Measurements from ENCODE around the gene BCO1. TPM values are rescaled to one million over a fixed set of nuclear protein-coding genes. Genes with fewer than 3 reads are reported as not detected.
"Not testable (repeated sequence)": the region's sequence is repeated elsewhere in the genome, so short reads cannot be mapped to it uniquely, and the experiment has no call there.

BCO1 gene
- total and polyA plus RNA-seq, 11 donors = 0.70 to 0.75 TPM; not detected in 9

DNA sequence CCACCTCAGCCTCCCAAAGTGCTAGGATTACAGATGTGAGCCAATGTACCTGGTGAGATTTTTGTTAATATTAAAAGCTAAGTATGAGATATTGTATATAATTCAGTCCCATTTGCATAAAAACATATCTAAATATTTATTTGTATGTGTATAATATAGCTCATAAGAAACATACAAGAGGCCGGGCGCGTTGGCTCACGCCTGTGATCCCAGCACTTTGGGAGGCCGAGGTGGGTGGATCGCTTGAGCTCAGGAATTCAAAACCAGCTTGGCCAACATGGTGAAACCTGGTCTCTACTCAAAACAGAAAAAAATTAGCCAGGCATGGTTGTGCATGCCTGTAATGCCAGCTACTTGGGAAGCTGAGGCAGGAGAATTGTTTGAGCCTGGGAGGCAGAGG, 16.8 kb upstream of the BCO1 start:
- WGBS, 4 donors = 80 to 97% (median 94%) methylated on average over 6 of the region's 6 CpGs
- no peak for ATAC-seq
- no peaks in the 10 kb centered on the region for H3K9me3 ChIP-seq
- intact Hi-C loops (cut with DNase I) = no loop called here
- H3K4me1 ChIP-seq = peaks cover 0 to 10% (median 4%) of the 10 kb centered on the region in 12 donors
- H3K27me3 ChIP-seq = no peaks in the 10 kb centered on the region
- no peak for TF ChIP-seq POLR2A (IDR thresholded peaks at IDR 0.05)
- TF ChIP-seq, protein P1, sequence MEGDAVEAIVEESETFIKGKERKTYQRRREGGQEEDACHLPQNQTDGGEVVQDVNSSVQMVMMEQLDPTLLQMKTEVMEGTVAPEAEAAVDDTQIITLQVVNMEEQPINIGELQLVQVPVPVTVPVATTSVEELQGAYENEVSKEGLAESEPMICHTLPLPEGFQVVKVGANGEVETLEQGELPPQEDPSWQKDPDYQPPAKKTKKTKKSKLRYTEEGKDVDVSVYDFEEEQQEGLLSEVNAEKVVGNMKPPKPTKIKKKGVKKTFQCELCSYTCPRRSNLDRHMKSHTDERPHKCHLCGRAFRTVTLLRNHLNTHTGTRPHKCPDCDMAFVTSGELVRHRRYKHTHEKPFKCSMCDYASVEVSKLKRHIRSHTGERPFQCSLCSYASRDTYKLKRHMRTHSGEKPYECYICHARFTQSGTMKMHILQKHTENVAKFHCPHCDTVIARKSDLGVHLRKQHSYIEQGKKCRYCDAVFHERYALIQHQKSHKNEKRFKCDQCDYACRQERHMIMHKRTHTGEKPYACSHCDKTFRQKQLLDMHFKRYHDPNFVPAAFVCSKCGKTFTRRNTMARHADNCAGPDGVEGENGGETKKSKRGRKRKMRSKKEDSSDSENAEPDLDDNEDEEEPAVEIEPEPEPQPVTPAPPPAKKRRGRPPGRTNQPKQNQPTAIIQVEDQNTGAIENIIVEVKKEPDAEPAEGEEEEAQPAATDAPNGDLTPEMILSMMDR (IDR thresholded peaks at IDR 0.05) = no peak
- H3K36me3 ChIP-seq = no peaks in the 10 kb centered on the region
- no peak overlapping the region for H3K27ac ChIP-seq
- DNase-seq = no peak
- H3K4me3 ChIP-seq = no peak overlapping the region

DNA sequence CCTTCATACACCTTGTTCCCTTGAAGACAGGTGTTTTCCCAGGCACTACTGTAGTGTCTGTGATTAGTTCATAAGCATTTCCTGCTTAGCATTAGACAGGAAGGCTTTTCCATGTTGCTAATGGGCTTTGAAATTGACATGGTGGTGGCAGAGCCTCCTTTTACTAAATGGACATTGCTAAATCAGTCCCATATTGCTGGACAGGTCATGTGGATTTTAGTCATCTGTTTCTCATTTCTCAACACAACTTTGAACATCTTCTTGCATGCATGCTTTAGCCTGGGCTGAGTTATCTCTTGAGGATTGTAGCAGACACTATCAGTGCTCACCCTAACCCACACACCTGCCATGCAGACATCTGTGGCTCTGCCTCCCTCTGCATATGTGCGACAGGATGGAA, 13.7 kb upstream of the BCO1 start:
- TF ChIP-seq, protein P1 (IDR thresholded peaks at IDR 0.05) = no peak
- no peak for TF ChIP-seq POLR2A (IDR thresholded peaks at IDR 0.05)
- H3K4me3 ChIP-seq = no peak overlapping the region
- ATAC-seq = no peak
- DNase-seq = no peak
- 44 to 67% (median 64%) methylated on average over 1 of the region's 1 CpG for WGBS, 4 donors
- intact Hi-C loops (cut with DNase I) = no loop called here
- no peaks in the 10 kb centered on the region for H3K27me3 ChIP-seq
- no peak overlapping the region for H3K27ac ChIP-seq
- no peaks in the 10 kb centered on the region for H3K9me3 ChIP-seq
- H3K36me3 ChIP-seq = no peaks in the 10 kb centered on the region
- H3K4me1 ChIP-seq = peaks cover 0 to 10% (median 4%) of the 10 kb centered on the region in 12 donors

DNA sequence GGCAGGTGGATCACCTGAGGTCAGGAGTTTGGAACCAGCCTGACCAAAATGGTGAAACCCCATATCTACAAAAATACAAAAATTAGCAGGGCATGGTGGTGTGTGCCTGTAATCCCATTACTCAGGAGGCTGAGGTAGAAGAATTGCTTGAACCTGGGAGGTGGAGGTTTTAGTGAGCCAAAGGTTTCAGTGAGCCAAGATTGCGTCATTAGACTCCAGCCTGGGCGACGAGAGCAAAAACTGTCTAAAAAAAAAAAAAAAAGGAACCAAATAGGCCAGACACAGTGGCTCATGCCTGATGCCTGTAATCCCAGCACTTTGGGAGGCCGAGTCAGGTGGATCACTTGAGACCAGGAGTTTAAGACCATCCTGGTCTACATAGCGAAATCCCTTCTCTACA, 12.8 kb upstream of the BCO1 start:
- WGBS, 4 donors = 86 to 89% (median 87%) methylated on average over 5 of the region's 5 CpGs
- not testable (repeated sequence) for H3K4me3 ChIP-seq

DNA sequence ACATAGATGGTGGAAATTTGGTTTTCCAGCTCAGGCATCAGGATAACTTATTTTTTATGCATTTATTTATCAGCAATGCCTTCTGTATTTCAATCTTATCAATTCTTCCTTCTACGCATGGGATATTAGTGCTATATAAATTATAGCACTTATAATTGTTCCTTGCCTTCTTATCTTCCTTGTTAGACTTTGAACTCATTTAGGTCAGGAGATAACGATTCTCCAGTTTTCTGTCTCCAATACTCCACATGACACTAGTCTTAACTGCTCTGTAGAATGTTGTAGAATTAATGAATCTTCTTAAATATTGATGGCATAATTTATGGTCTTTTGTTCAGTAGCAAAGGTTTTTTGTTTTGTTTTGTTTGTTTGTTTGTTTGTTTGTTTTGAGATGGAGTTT, 10.7 kb upstream of the BCO1 start:
- DNase-seq = no peak
- intact Hi-C loops (cut with DNase I) = no loop called here
- WGBS, 4 donors = 87 to 94% (median 91%) methylated on average over 2 of the region's 2 CpGs
- no peak overlapping the region for H3K4me3 ChIP-seq
- H3K9me3 ChIP-seq = no peaks in the 10 kb centered on the region
- no peaks in the 10 kb centered on the region for H3K27me3 ChIP-seq
- no peaks in the 10 kb centered on the region for H3K36me3 ChIP-seq
- peaks cover 0 to 8% (median 4%) of the 10 kb centered on the region in 12 donors for H3K4me1 ChIP-seq
- no peak for TF ChIP-seq POLR2A (IDR thresholded peaks at IDR 0.05)
- TF ChIP-seq, protein P1 (IDR thresholded peaks at IDR 0.05) = no peak
- ATAC-seq = no peak
- no peak overlapping the region for H3K27ac ChIP-seq

More for the DNA sequence above, 12.8 kb upstream of the BCO1 start:
- H3K27me3 ChIP-seq; H3K36me3 ChIP-seq; DNase-seq; intact Hi-C loops (cut with DNase I); H3K27ac ChIP-seq; H3K9me3 ChIP-seq; H3K4me1 ChIP-seq; ATAC-seq: not testable (repeated sequence)

DNA sequence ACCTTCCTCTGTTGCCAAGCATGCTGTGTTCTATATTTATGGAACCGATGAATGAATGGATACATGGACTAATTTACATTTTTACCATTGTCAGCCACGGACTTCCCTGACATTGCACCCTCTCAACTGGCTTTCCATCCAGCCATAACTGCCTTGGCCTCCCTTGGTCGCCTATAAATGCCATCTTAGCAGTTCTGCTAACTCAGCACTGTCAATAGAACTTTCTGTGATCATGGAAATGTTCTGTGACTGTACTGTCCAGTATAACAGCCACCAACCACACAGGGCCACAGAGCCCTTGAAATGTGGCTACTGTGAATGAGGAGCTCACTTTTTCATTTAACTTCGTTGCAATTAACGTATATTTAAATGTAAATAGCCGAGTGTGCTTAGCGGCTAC, 8.7 kb upstream of the BCO1 start:
- intact Hi-C loops (cut with DNase I) = no loop called here
- WGBS, 4 donors = 70 to 80% (median 74%) methylated on average over 7 of the region's 7 CpGs
- Histone ChIP-seq H3K4me1 (no peaks in the 10 kb centered on the region), H3K27ac (no peak overlapping the region), H3K36me3 (no peaks in the 10 kb centered on the region), H3K4me3 (no peak overlapping the region), H3K9me3 (no peaks in the 10 kb centered on the region), H3K27me3 (no peaks in the 10 kb centered on the region)
- TF ChIP-seq, protein P1 (IDR thresholded peaks at IDR 0.05) = no peak
- TF ChIP-seq POLR2A (IDR thresholded peaks at IDR 0.05) = no peak
- ATAC-seq (no peak), DNase-seq (no peak)

Data from heart left ventricle (tissue), 16 donors.